ENCODE data around the gene ERBB4.

- TF ChIP-seq CTCF (IDR thresholded peaks at IDR 0.05) (no peak), CHD2 (IDR thresholded peaks at IDR 0.05; ENCODE audit: low read length, partially characterized antibody) (no peak), GABPA (IDR thresholded peaks at IDR 0.05; ENCODE audit: low read depth) (no peak), REST (IDR thresholded peaks at IDR 0.05; ENCODE audit: low read depth, low read length) (no peak), USF2 (IDR thresholded peaks at IDR 0.05; ENCODE audit: borderline replicate concordance, low read depth, low read length) (no peak), SMC3 (IDR thresholded peaks at IDR 0.05; ENCODE audit: low read depth, low read length) (no peak), EP300 (IDR thresholded peaks at IDR 0.05; ENCODE audit: borderline replicate concordance in 1 of 2, low read depth in 1 of 2, low read length in 1 of 2) (no peak), GATA2 (CRISPR knock-in tag; IDR thresholded peaks at IDR 0.05) (no peak), TCF12 (IDR thresholded peaks at IDR 0.05) (no peak), YY1 (IDR thresholded peaks at IDR 0.05; ENCODE audit: low read depth) (no peak), FOSL2 (IDR thresholded peaks at IDR 0.05; ENCODE audit: borderline replicate concordance, low read depth) (no peak), TAF1 (IDR thresholded peaks at IDR 0.05; ENCODE audit: borderline replicate concordance, low read depth, low read length) (no peak), POLR2AphosphoS5 (IDR thresholded peaks at IDR 0.05; ENCODE audit: low read depth, low read length) (no peak), USF1 (IDR thresholded peaks at IDR 0.05; ENCODE audit: borderline replicate concordance, low read depth) (no peak)
Measured at GRCh38 chr2:211837706-211838105, 700.9 kb downstream of the ERBB4 start.

Data from SK-N-SH (cell line).